GM21825 (cell line): ENCODE data around the gene ADAM10.

Experiments used
- ATAC-seq: cut with Tn5 transposase; IDR thresholded peaks from one replicate; pipeline ENCODE4 v1.9.1; 2021; ENCODE audit warnings: mild to moderate bottlenecking, moderate library complexity; ENCODE audit not compliant: unreplicated experiment

Gene ADAM10

DNA sequence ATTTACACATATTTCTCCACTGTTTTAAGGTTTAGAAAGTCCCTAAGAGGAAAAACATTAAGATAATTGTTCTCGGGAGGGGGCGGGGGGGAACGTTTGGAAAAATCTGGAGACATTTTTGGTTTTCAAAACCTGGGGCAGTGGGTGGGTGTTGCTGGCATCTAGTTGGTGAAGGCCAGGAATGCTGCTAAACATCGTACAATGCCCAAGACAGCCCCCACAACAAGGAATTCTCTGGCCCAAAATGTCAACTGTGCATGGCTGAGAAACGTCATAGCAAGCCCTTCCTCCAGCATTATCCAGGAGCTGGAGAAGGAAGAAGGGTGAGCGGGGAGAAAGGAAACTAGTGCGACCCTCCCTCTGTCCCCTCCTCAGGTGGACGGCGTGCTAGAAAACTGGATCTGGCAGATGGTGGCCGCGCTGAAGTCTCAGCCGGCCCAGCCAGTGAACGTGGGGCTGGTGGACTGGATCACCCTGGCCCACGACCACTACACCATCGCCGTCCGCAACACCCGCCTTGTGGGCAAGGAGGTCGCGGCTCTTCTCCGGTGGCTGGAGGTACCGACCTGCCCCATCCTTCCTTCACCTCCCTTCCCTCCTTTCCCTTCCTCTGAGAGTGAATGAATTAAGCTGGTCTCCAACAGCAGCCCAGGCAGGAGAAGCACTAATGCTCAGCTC is 208.0 kb downstream of the ADAM10 start:
- ATAC-seq, result no peak

DNA sequence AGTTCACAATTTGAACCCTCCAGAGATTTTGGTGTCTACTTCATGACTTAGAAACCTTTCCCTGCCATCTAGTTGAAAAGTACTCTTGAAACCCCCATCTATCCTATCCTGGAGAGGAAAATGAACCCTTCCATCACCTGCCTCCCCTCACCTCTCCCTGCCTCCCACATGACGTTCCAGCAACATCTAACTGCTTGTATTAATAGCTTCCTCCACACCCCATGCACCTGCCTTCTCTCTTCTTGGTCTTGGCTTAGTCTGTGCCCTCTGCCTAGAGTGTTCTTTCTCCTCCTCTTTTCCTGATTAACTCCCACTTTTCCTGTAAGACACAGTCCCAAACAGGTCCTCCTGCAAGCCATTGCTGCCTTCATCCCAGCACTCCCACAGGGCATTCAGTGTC is 210.0 kb downstream of the ADAM10 start:
- ATAC-seq, result no peak

DNA sequence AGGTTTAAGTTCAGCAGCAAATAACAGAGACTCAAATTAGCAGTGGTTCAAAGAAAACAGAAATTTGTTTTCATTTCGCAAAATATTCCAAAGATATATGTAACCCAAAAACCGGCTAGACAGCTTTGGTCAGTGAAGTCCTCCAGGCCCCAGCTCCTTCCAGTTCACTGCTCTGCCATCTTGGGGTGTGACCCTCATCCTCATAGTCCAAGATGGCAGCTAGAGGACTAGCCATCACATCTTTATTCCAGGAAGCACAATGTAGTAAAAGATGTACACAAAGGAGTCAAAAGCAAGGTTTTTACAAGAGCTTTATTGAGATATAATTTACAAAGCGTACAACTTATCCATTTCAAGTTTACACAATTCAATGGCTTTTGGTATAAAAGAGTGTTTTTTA is 210.6 kb downstream of the ADAM10 start:
- ATAC-seq, result no peak
